K562 (cell line): ENCODE data around the gene SERF2. TPM values are rescaled to one million over a fixed set of nuclear protein-coding genes. Genes with fewer than 3 reads are reported as not detected.

Experiments
- ARHGAP35 ChIP-seq: fragments of 450-650 bp; IDR thresholded peaks from 2 replicates; pipeline ENCODE4 v1.6.1; 2018; ENCODE audit not compliant: partially characterized antibody
- CGGBP1 ChIP-seq: fragments of 250-450 bp; sonication (Bioruptor Pico); IDR thresholded peaks from 2 replicates; pipeline ENCODE4 v1.9.0; 2021; ENCODE audit warnings: mild to moderate bottlenecking
- COPS2 ChIP-seq: fragments of 450-650 bp; conservative IDR thresholded peaks from 2 replicates; pipeline ENCODE4 v1.6.1; 2016; ENCODE audit warnings: mild to moderate bottlenecking, moderate library complexity
- E2F8 ChIP-seq: fragments of 450-650 bp; IDR thresholded peaks from 2 replicates; pipeline ENCODE4 v1.7.1; 2018; ENCODE audit warnings: mild to moderate bottlenecking, low read depth; ENCODE audit not compliant: partially characterized antibody
- GTF2F1 ChIP-seq: IDR thresholded peaks from 2 replicates; pipeline ENCODE4 v1.6.1; 2011; ENCODE audit warnings: low read depth, low read length, improper control_type of control experiment
- HOXB6 ChIP-seq: fragments of 250-450 bp; sonication (Bioruptor Pico); IDR thresholded peaks from 2 replicates; pipeline ENCODE4 v1.5.1; 2022; ENCODE audit warnings: mild to moderate bottlenecking, borderline replicate concordance
- IRF9 ChIP-seq: fragments of 450-650 bp; IDR thresholded peaks from 2 replicates; pipeline ENCODE4 v1.6.1; 2016; ENCODE audit warnings: missing biosample characterization, missing genetic modification characterization
- MAZ ChIP-seq, 2 experiments: fragments of 450-650 bp in 1 of 2; sonication (generic) in 1 of 2; formaldehyde crosslinking; IDR thresholded peaks in 1 of 2; conservative IDR thresholded peaks in 1 of 2; 2 replicates each; pipeline versions ENCODE4 v1.4.0 to v1.5.0; 2020; ENCODE audit warnings: mild to moderate bottlenecking in 1 of 2, missing genetic modification reagents in 1 of 2
- NEUROD1 ChIP-seq: fragments of 150-350 bp; IDR thresholded peaks from 2 replicates; pipeline ENCODE4 v1.6.1; 2014; ENCODE audit warnings: borderline replicate concordance, low read length, low read depth; ENCODE audit not compliant: partially characterized antibody
- NFIC ChIP-seq: fragments of 450-650 bp; IDR thresholded peaks from 2 replicates; pipeline ENCODE4 v1.6.1; 2017; ENCODE audit warnings: mild to moderate bottlenecking, inconsistent platforms
- POLR2B ChIP-seq: fragments of 450-650 bp; IDR thresholded peaks from 2 replicates; pipeline ENCODE4 v1.6.1; 2018; ENCODE audit warnings: low read depth; ENCODE audit not compliant: partially characterized antibody
- RBBP5 ChIP-seq: fragments of 200-600 bp; sonication (generic); IDR thresholded peaks from 2 replicates; pipeline ENCODE4 v1.6.1; 2012; ENCODE audit warnings: borderline replicate concordance, mild to moderate bottlenecking, low read length, control low read depth, inconsistent platforms; ENCODE audit not compliant: insufficient read depth, poor library complexity, severe bottlenecking
- STAT6 ChIP-seq: sonication (generic); formaldehyde crosslinking; IDR thresholded peaks from 2 replicates; pipeline ENCODE4 v1.8.1; 2023; ENCODE audit warnings: mild to moderate bottlenecking, missing genetic modification reagents
- ZBTB5 ChIP-seq: fragments of 450-650 bp; IDR thresholded peaks from 2 replicates; pipeline ENCODE4 v1.6.1; 2017; ENCODE audit warnings: antibody characterized with exemption
- ZNF197 ChIP-seq: fragments of 200-800 bp; sonication (Bioruptor generic); IDR thresholded peaks from 2 replicates; pipeline ENCODE4 v1.6.1; 2016; ENCODE audit warnings: low read depth, missing genetic modification characterization, missing compliant biosample characterization
- ZNF212 ChIP-seq: fragments of 450-650 bp; formaldehyde crosslinking; IDR thresholded peaks from 2 replicates; pipeline ENCODE4 v1.4.0; 2020; ENCODE audit warnings: mild to moderate bottlenecking
- ZNF217 ChIP-seq: sonication (generic); formaldehyde crosslinking; IDR thresholded peaks from 2 replicates; pipeline ENCODE4 v1.8.0; 2022; ENCODE audit warnings: mild to moderate bottlenecking, missing genetic modification reagents
- ZNF23 ChIP-seq: fragments of 250-450 bp; sonication (Bioruptor Pico); IDR thresholded peaks from 2 replicates; pipeline ENCODE4 v1.4.0; 2020; ENCODE audit warnings: mild to moderate bottlenecking
- polyA plus RNA-seq, 8 experiments: library from polyadenylated mRNA; depleted of rRNA in 4 of 8; stranded (reverse) in 5 of 8; unstranded in 3 of 8; fragments of >200 nt; fragmentation: Nextera tagmentation in 2 of 8; fragmentation: Illumina TruSeq in 1 of 8; extraction: Ambion mirVana in 2 of 8; extraction: Trizol in 1 of 8; gene quantifications; 2 replicates each; pipeline versions ENCODE4 v1.2.1 to v1.2.3, GENCODE V29; 2011 to 2014; ENCODE audit warnings: inconsistent platforms in 1 of 8, missing spikeins in 1 of 8
- total RNA-seq, 7 experiments: library from RNA; depleted of rRNA in 6 of 7; stranded (reverse); fragments of >200 nt in 6 of 7; fragmentation: Illumina TruSeq in 2 of 7; extraction: Trizol in 2 of 7; gene quantifications; 2 replicates each; pipeline versions ENCODE4 v1.2.1 to v1.2.3, GENCODE V29; 2011 to 2021; ENCODE audit warnings: low replicate concordance in 1 of 7

The SERF2 gene
- total and polyA plus RNA-seq, 9 of the 15 experiments (the other 6 are each of a cell fraction or from before 2014, with no cell fraction given) = 497 to 3,360 (median 867) TPM

GRCh38 chr15:43824302-43825246 lies 32.5 kb downstream of the SERF2 start, which contains the start of gene MFAP1 (continued):
- TF ChIP-seq IRF9 (tag) (peak; percentile 9; the same call in 1 of the 2 replicates), POLR2B (peak; percentile 93), NFIC (peak; percentile 55), ZBTB5 (peak; percentile 80), RBBP5 (peak; percentile 93), MAZ (CRISPR knock-in tag; conservative IDR thresholded peaks at IDR 0.05 in 1 of 2, IDR thresholded peaks at IDR 0.05 in 1 of 2) (peak in 1 of 2 experiments; percentile 45; a peak in 1 of 4 replicates), ZNF197 (CRISPR knock-in tag) (peak; percentile 81), ARHGAP35 (peak; percentile 13), NEUROD1 (no peak), ZNF23 (CRISPR knock-in tag) (no peak), CGGBP1 (CRISPR knock-in tag) (no peak), ZNF217 (no peak), COPS2 (no peak), HOXB6 (CRISPR knock-in tag) (no peak), ZNF212 (CRISPR knock-in tag) (no peak), STAT6 (CRISPR knock-in tag) (no peak), E2F8 (peak; percentile 99), GTF2F1 (peak; percentile 22; the same call in 1 of the 2 replicates)
